NT2/D1 (cell line): ENCODE results near the gene WSB1.

Source experiments
- YY1 ChIP-seq: IDR thresholded peaks from 2 replicates; pipeline ENCODE4 v1.6.1; 2011; ENCODE audit not compliant: insufficient read length, insufficient read depth
- ZNF274 ChIP-seq: IDR thresholded peaks from 2 replicates; pipeline ENCODE4 v1.6.1; 2011; ENCODE audit warnings: mild to moderate bottlenecking, low read depth, low read length

DNA sequence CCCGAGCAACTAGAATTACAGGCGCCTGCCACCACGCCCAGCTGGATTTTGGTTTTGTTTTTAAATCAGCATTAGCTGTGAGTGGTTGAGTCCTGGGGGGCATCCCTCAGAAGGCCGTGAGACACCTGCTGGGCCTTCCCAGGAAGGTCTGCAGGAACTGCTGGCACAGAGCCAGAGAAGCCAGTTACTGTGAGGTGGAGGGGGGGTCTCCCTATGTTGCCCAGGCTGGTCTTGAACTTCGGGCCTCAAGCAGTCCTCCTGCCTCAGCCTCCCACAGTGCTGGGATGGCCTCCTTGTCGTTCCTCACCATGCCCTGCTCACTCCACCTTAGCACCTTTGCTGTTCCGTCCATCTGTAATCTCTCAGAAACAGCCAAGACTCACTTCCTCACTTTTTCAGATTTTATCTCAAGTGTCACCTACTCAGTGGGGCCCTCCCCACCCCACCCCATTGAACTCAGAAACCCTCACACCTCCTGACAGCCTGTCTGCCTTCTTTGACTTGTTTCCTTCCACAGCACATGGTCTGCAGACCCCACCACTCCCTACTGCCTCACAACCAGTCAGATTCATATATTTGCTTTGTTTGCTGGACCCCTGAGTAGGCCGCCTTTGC, 62.3 kb downstream of the WSB1 start:
- TF ChIP-seq YY1 (no peak), ZNF274 (no peak)
